ENCODE measurements around the gene HTR7.

- TF ChIP-seq CTCF (IDR thresholded peaks at IDR 0.05) = no peak
- TF ChIP-seq POLR2AphosphoS5 (IDR thresholded peaks at IDR 0.05) = no peak
Measured at GRCh38 chr10:90779548-90779947, 78.3 kb downstream of the HTR7 start.
